ENCODE results near the gene CARD11. TPM values are rescaled to one million over a fixed set of nuclear protein-coding genes. Genes with fewer than 3 reads are reported as not detected.

CARD11 gene
- total RNA-seq, 4 donors from 2014 or later = 0.96 to 47.5 (median 6.6) TPM

DNA sequence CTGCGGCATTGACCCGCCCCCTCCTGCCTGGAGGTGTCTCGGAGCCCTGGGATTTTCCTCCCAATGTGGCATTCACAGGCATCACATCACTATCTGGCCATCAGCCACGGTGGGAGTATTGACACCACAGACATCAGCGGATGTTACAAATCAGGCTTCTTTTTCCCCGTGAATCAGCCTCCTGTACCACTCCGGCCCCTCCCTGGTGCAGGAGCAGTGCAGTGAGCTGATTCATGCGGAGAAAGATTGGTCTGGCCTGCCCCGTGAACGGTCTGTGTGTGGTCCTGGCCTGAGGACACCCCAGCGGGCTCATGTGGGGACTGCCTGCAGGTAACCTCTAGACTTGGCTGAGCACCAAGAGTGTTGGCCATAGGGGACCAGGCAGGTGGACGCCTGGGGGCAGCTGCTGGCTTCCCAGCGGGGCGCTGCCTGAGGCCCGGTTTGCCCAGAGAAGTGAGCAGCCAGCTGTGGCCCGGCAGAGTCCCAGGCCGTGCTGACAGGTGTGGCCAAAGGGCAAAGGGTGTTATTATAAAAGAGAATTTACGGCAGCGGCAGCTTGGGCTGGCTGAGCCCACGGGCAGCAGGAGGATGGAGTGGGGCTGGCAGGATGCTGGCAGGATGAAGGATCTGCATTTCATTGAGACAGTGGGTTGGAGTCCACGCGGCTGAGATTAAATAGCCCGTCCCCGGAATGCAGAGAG is 167.5 kb downstream of the CARD11 start:
- TF ChIP-seq POLR2A (IDR thresholded peaks at IDR 0.05) = no peak
- no peaks in the 10 kb centered on the region for H3K36me3 ChIP-seq
- no peaks in the 10 kb centered on the region for H3K4me1 ChIP-seq
- in situ Hi-C loops (cut with MboI; ENCODE audit: low pct_ligation_motif_present in 1 of 4, low pct_unique_long_range_greater_than_20kb in 1 of 4, low sequenced_read_pairs in 3 of 4) = loop anchor here in 2 of 4 donors (10.0 to 25.0 kb wide), 2 partner anchors 261 to 279 kb away; no protein-coding TSS in a partner anchor
- intact Hi-C loops (cut with DNase I; ENCODE audit: low total_unique reads) = no loop called here
- no peak for DNase-seq
- H3K4me3 ChIP-seq = no peak overlapping the region
- no peak overlapping the region for H3K27ac ChIP-seq
- WGBS, 2 donors (ENCODE audit: low coverage in 1 of 2) = 50% methylated on average over 18 of the region's 24 CpGs; no CpG with 5 or more reads in 1 of the 2 donors
- H3K27me3 ChIP-seq = peaks cover 15% of the 10 kb centered on the region
- H3K9me3 ChIP-seq = no peaks in the 10 kb centered on the region

- TF ChIP-seq CTCF (IDR thresholded peaks at IDR 0.05) = no peak
- TF ChIP-seq POLR2AphosphoS5 (IDR thresholded peaks at IDR 0.05) = no peak
- no peak for TF ChIP-seq EP300 (IDR thresholded peaks at IDR 0.05; ENCODE audit: low read depth)
- no peak for TF ChIP-seq POLR2A (IDR thresholded peaks at IDR 0.05)
- Histone ChIP-seq H3K9me3 (no peaks in the 10 kb centered on the region), H3K27ac (no peak overlapping the region), H3K4me3 (no peak overlapping the region), H3K27me3 (peaks cover 9% of the 10 kb centered on the region), H3K4me1 (peaks cover 0 to 10% (median 0%) of the 10 kb centered on the region in 4 donors), H3K36me3 (no peaks in the 10 kb centered on the region)
- intact Hi-C loops (cut with DNase I; ENCODE audit: low total_unique reads) = no loop called here
- 41 to 54% methylated on average over 7 of the region's 7 CpGs for WGBS, 2 donors (ENCODE audit: low coverage in 1 of 2)
- in situ Hi-C loops (cut with MboI; ENCODE audit: low pct_ligation_motif_present in 1 of 4, low pct_unique_long_range_greater_than_20kb in 1 of 4, low sequenced_read_pairs in 3 of 4) = loop anchor here in 3 of 4 donors (10.0 to 25.0 kb wide), 2 partner anchors 281 to 1013 kb away; no protein-coding TSS in a partner anchor
- DNase-seq = no peak
Observed at GRCh38 chr7:2873686-2874551, 169.7 kb downstream of the CARD11 start.

DNA sequence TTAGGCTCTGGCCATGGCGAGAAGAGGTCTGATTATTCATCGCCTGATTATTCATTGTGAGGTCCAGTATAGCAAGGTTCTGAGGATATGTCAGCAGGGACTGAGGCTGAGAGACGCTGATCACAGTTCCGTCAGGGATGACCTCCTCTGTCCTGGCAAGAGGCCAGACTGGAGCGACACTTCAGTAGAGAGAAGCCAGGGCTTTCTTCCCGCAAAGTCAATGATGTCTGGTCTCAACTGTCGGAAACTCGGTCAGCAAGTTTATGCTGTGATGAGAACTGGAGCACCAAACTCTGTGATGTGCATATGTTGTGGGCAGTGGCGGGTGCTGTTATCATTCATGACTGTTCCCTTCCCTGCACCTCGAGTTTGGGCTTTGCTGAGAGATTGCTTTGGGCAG is 170.5 kb downstream of the CARD11 start:
- H3K27ac ChIP-seq = no peak overlapping the region
- H3K4me3 ChIP-seq = no peak overlapping the region
- H3K36me3 ChIP-seq = no peaks in the 10 kb centered on the region
- intact Hi-C loops (cut with DNase I; ENCODE audit: low total_unique reads) = no loop called here
- no peak for DNase-seq
- H3K27me3 ChIP-seq = peaks cover 9% of the 10 kb centered on the region
- in situ Hi-C loops (cut with MboI; ENCODE audit: low pct_ligation_motif_present in 1 of 4, low pct_unique_long_range_greater_than_20kb in 1 of 4, low sequenced_read_pairs in 3 of 4) = loop anchor here in 3 of 4 donors (10.0 to 25.0 kb wide), 2 partner anchors 282 to 1014 kb away; no protein-coding TSS in a partner anchor
- no peak for TF ChIP-seq EP300 (IDR thresholded peaks at IDR 0.05; ENCODE audit: low read depth)
- no peak for TF ChIP-seq POLR2A (IDR thresholded peaks at IDR 0.05)
- no peak for TF ChIP-seq CTCF (IDR thresholded peaks at IDR 0.05)
- no peak for TF ChIP-seq POLR2AphosphoS5 (IDR thresholded peaks at IDR 0.05)
- no peaks in the 10 kb centered on the region for H3K9me3 ChIP-seq
- 72% methylated on average over 10 of the region's 10 CpGs; no CpG with 5 or more reads in 1 of the 2 donors for WGBS, 2 donors (ENCODE audit: low coverage in 1 of 2)
- peaks cover 0 to 10% (median 0%) of the 10 kb centered on the region in 4 donors for H3K4me1 ChIP-seq

DNA sequence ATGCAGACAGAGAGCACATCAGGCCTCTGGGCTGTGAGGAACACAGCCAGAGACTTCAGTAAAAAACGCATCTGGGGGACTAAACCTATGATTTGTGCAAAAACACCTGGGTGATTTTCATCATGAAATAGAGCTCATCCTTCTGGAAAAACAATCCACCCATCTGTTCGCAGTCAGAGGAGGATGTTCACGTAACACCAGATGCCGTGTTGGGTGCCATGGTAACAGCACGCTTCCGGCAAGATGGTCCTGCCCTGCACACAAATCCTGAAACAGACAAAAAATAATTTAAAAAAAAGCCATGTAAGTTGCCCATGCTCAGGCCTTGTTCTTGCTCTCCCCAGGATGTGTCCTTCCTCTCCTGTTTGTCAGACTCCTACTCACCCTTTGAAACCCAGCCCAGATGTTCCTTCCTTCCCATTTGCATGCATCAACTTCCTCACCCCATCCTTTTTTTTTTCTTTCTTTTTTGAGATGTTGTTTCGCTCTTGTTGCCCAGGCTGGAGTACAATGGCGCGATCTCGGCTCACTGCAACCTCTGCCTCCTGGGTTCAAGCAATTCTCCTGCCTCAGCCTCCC is 171.3 kb downstream of the CARD11 start:
- intact Hi-C loops (cut with DNase I; ENCODE audit: low total_unique reads) = no loop called here
- WGBS, 2 donors (ENCODE audit: low coverage in 1 of 2) = 96 to 98% methylated on average over 5 to 10 of the region's 10 CpGs

More for the DNA sequence above, 171.3 kb downstream of the CARD11 start:
- Histone ChIP-seq H3K36me3 (no peaks in the 10 kb centered on the region), H3K27me3 (peaks cover 9% of the 10 kb centered on the region), H3K9me3 (no peaks in the 10 kb centered on the region), H3K27ac (no peak overlapping the region), H3K4me1 (peaks cover 0 to 10% (median 0%) of the 10 kb centered on the region in 4 donors), H3K4me3 (no peak overlapping the region)
- no peak for DNase-seq
- TF ChIP-seq POLR2AphosphoS5 (IDR thresholded peaks at IDR 0.05) (no peak), CTCF (IDR thresholded peaks at IDR 0.05) (no peak), POLR2A (IDR thresholded peaks at IDR 0.05) (no peak)
- in situ Hi-C loops (cut with MboI; ENCODE audit: low pct_ligation_motif_present in 1 of 4, low pct_unique_long_range_greater_than_20kb in 1 of 4, low sequenced_read_pairs in 3 of 4) = loop anchor here in 3 of 4 donors (10.0 to 25.0 kb wide), 2 partner anchors 282 to 1015 kb away; no protein-coding TSS in a partner anchor
